Activated CD4-positive, alpha-beta T cell treated with anti-CD3 and anti-CD28 coated beads for 1 hour (primary cell): Measurements from ENCODE around the gene ZNF76.

Experiments used
- DNase-seq: peaks from one replicate; pipeline ENCODE4 v3.0.0-alpha.2; 2020

The ZNF76 gene

GRCh38 chr6:35259194-35259947 is at the start of gene ZNF76:
Gene ZNF76 (plus strand): TSS chr6:35259735. CDS start chr6:35281152, 21,417 bp downstream.
- DNase-seq, result peak; percentile 87

GRCh38 chr6:35213298-35213791 is 46.2 kb upstream of the ZNF76 start:
- DNase-seq, result no peak

GRCh38 chr6:35213824-35214756 is 45.4 kb upstream of the ZNF76 start, which contains the start of gene SCUBE3:
Gene SCUBE3 (plus strand): TSS chr6:35213956. CDS start chr6:35214419, 463 bp downstream.
- DNase-seq, result no peak

DNA sequence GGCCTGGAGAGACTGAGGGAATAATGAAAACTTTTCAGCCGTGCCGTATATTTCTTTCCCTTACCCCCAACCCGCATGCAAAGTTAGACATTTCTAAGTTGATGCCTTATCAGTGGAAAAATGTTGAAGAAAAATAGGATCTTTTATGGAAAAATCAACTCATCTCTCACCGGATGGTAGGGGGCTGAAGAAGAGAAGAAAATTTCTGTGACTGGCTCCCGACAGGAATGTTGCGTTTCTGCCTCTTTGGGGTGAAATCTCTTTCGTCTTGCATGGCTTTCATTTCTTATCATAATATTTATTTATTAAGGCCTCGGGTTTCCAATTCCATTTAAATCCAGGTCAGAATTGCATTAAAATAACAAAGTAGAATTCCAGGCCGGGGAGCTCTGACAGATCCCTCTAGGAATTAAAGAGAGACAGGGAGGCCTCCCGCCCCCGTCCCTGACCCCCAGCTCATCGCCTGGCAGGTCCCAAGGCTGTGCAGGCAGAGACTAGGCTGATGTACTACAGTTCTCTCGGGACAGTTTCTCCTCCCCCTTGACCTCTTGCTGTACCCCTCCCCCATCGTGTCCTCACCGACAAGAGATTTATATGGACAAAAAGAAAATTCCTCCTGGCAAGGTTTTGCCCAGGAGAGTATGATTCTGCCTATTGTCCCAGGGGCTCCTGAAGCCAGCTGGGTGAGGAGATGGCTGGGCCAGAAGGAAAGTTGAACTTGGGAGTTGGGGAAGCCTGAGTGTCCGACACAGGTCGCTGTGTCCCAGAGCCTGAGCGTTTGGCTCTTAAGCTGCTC is 44.5 kb upstream of the ZNF76 start:
- DNase-seq, result no peak

GRCh38 chr6:35215665-35216411 is 43.7 kb upstream of the ZNF76 start:
- DNase-seq, result no peak

DNA sequence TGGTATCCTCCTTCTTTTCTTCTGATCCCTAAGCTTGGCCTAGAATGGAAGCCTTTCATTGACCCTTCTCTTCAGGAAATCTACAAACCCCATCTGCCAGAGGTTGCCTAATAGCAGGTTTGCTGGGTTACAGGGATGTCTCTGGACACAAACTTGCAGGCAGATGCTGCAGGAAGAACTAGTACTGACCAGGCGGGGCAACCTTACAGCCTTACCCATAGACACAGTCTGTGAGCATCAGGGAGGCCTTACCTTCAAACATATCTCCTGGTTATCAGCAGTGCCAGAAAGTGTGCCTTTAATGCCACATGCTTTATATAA is 43.2 kb upstream of the ZNF76 start:
- no peak for DNase-seq

GRCh38 chr6:35216851-35217811 is 42.4 kb upstream of the ZNF76 start:
- no peak for DNase-seq

GRCh38 chr6:35218021-35218420 is 41.5 kb upstream of the ZNF76 start:
- no peak for DNase-seq

DNA sequence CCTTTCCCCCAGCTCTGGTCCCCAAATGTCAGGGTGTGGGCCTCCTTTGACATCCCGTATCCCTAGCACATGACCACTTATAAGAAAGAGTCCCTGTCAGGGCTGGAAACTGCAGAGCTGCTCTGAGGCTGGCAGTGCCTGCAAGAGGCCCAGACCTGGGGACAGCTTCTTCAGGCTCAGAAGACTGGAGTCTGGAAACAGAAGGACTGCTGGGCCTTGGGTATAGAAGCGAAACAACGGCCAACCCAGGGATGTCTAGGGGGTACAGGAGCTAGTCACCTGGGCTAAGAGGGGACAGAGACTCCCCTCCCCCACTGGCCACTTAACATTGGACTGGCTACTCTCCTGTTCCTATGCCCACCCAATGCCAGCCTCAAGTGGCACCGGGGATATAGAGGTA is 41.1 kb upstream of the ZNF76 start:
- no peak for DNase-seq

- DNase-seq, result no peak
Measured at GRCh38 chr6:35219683-35220326, 39.7 kb upstream of the ZNF76 start.

DNA sequence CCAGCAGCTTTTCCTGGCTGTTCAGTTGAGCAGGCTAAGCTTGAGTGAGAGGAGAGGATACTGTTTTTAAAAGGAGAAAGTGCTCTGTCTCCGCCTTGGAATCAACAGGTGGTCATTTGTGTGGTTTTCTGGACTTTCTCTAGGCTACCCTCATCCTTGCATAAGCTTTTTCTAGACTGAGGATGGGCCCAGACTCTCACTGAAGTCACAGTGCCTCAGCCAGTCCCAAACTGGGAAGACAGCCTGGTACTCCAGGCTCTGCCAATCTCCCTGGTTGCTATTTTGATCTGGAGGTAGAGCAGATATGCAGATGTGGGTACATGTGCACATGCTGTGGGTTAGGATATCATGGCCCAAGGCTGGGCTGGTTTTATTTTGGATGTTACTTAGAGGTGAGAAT is 38.8 kb upstream of the ZNF76 start:
- DNase-seq, result no peak

GRCh38 chr6:35223396-35223795 is 36.1 kb upstream of the ZNF76 start:
- no peak for DNase-seq

DNA sequence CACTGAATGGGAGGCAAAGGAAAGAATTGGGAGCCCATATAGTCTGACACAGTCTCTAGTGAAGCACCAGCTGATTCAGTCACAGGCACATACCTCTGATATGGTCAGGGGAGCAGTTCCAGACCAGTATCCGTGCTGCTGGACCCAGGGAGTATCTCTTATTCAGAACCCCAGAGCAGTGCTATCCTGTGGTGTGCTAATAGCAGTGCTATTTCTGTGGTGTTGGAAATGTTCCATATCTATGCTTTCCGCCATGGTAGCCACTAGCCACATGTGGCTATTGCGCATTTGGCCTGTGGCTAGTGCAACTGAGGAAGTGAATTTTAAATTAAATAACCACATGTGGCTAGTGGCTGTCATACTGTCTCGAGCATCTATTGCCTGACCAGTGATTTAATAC is 34.8 kb upstream of the ZNF76 start:
- no peak for DNase-seq

- no peak for DNase-seq
Measured at GRCh38 chr6:35228481-35228880, 31.1 kb upstream of the ZNF76 start.

DNA sequence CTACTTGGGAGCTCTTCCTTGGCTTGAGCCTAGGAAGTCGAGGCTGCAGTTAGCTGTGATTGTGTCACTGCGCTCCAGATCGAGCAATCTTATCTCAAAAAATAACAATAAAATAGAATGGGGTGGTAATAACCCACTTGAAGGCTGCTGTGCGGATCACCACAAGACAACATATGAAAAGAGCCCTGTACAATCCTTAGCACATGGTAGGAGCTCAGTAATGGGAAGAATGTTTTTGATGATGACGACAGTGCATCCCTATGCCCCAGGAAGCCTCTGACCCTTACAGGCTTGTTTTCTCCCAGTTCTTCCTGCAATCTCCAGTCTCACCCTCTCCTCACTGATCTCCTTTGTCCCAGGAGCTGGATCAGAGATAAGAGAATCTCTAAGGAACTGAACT is 30.2 kb upstream of the ZNF76 start:
- no peak for DNase-seq

- no peak for DNase-seq
Measured at GRCh38 chr6:35230498-35230897, 29.0 kb upstream of the ZNF76 start.

DNA sequence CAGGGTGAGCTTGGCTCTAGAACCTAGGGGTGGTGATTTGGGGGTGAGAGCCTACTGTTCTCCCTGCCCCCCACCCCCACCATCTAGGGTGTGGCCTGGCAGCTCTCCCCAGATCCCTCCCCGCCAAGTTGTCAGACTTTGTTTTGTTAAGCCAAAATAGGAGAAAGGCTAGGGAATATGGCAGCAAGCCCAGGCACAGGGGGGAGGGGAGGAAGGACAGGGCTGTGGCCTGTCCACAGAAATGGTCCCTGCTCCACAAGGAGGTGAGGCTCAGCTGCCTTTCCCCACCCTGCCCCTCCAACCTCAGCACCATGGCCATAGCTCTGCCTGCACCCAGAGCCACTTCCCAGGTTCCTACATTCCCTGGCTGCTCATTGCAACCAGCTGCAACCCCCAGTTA is 28.6 kb upstream of the ZNF76 start:
- no peak for DNase-seq

- no peak for DNase-seq
Measured at GRCh38 chr6:35231563-35231962, 28.0 kb upstream of the ZNF76 start.

DNA sequence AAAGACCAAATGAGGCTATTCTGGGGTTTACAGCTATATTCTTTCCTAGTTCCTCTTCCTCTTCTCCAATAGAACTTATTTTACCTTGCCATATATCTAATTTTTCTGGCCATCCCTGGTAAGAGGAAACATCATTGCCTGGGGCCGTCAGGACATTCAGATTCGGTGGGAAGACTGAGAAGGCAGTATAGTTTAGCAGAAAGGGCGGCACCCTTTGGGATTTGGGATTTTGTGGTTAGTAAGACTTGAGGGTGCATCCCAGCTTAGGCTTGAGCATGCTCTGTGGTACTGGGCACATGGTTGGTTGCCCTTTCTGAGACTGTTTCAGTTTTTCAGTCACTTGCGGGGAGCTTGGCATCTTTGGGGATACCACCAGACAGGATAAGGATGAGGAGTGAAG is 24.6 kb upstream of the ZNF76 start:
- no peak for DNase-seq

DNA sequence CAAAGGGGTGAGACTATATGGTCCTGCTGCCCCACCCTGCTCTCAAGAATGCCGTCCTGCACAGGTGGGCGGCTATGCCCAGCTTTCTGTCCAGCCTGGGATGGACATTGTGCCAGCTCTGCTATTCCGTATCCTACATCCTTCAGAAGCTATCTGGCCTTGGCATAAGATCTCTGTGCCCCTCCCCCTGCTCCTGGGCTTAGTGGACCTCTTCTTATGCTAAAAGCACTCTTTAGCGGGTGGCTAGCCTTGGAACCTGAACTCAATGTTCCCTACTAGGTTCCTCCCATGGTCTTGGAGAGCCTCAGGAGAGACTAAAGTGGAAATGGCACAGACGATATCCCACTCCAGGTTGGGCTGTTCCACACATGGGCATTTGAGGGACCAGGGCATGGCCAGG is 23.3 kb upstream of the ZNF76 start:
- DNase-seq, result no peak

DNA sequence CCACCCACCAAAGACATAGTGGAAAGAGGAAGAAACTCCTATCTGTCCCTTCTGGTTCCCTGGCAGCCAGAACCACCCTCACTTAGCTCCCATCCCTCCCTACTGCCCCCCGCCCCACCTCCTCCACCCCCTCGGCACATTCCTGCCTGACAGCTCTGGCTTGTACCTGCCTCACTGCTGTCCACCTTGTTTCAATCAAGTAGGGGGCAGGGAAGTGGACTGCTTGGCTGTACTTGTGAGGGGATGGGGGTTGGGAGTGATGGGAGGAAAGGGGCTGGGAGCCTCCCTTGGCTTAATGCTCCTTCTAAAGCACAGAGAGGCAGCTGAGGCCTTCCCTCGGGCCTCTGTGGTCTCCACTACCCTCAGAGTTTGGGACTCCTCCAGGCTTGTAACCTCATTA is 22.1 kb upstream of the ZNF76 start:
- no peak for DNase-seq
